Right lobe of liver (tissue), 4 donors: ENCODE results near the gene PPARG.

Experiments
- POLR2A ChIP-seq: fragments of 450-650 bp; IDR thresholded peaks from one replicate; pipeline ENCODE4 v1.6.1; 2017; ENCODE audit warnings: antibody characterized with exemption, mild to moderate bottlenecking
- TF ChIP-seq, protein P1 (sequence below), 4 donors: fragments of 200-600 bp in 3 of 4; fragments of 450-650 bp in 1 of 4; IDR thresholded peaks; one replicate each; pipeline versions ENCODE4 v1.5.1 to v1.8.0; 2016 to 2022; ENCODE audit warnings: antibody characterized with exemption in 4 of 4, mild to moderate bottlenecking in 2 of 4
- donor health status: DM: no; HTN: no; CAD: no.
- donor health status: DM: no; HTN: no; CAD: no.
- donor health status: DM: no; HTN: yes; CAD: no.

DNA sequence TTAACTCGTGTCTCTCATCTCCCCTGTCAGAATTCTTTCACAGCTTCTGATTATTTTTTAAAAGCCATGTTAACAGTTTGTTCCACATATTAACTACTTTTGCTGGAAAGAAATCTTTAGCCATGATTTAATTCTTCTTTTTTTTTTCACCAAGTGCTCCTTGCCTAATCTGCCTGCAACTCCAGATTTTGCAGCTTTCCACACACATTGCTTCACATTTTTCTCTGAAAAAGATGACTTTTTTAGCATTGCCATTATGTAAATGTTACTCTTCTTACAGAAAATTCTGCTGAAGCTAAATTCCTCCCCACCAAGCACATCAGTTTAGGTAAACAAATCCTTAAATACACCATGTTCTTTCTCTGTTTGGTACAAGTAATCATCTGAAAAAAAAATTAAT is 23.4 kb upstream of the PPARG start:
- TF ChIP-seq, protein P1, sequence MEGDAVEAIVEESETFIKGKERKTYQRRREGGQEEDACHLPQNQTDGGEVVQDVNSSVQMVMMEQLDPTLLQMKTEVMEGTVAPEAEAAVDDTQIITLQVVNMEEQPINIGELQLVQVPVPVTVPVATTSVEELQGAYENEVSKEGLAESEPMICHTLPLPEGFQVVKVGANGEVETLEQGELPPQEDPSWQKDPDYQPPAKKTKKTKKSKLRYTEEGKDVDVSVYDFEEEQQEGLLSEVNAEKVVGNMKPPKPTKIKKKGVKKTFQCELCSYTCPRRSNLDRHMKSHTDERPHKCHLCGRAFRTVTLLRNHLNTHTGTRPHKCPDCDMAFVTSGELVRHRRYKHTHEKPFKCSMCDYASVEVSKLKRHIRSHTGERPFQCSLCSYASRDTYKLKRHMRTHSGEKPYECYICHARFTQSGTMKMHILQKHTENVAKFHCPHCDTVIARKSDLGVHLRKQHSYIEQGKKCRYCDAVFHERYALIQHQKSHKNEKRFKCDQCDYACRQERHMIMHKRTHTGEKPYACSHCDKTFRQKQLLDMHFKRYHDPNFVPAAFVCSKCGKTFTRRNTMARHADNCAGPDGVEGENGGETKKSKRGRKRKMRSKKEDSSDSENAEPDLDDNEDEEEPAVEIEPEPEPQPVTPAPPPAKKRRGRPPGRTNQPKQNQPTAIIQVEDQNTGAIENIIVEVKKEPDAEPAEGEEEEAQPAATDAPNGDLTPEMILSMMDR (IDR thresholded peaks at IDR 0.05) = no peak
- no peak for TF ChIP-seq POLR2A
